Stimulated activated CD4-positive, alpha-beta T cell treated with anti-CD3 and anti-CD28 coated beads, Interleukin-1b, Interleukin-23, amount 100 ng/mL, for 1 hour (primary cell): Measurements from ENCODE around the gene ANXA1.

Experiments
- DNase-seq, 2 donors: peaks; one replicate each; pipeline ENCODE4 v3.0.0-alpha.2; 2020; ENCODE audit warnings: low read depth in 2 of 2

ANXA1 gene

DNA sequence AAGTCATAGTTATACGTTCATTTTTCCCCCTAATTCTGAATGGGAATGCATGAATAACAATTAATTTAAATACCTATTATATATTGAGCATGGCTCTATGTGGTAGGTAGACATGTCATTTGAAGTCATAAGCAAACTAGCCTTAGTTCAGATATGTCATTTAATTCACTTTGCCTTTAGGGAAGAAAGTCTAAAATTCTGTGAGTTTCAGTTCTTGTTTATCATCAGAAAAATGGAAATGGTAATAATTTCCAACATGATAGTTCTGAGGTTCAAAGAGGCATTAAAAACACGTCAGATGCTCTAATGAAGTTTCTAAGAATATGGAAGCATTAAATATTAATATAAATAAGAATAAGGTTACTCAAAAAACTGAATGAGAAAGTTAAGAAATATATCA, 13.1 kb upstream of the ANXA1 start:
- no peak for DNase-seq

DNA sequence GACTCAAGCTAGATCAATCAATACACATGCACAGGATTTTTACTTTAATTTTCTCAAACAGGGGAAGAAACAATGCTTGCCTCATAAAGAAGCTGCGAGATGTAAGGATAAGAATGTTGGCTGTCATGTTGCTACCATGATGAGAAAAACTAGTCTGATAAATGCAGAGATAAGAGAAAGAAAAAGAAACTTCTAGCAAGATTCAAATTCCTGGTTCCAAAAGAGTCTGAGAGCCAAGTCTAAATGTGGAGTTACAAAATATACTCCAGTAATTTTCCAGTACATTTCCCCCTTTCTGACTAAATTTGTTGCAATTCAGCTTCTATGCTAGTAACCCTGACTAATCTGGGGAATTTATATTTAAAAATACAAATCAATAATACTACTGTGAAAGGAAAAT, 10.4 kb upstream of the ANXA1 start:
- DNase-seq: no peak

DNA sequence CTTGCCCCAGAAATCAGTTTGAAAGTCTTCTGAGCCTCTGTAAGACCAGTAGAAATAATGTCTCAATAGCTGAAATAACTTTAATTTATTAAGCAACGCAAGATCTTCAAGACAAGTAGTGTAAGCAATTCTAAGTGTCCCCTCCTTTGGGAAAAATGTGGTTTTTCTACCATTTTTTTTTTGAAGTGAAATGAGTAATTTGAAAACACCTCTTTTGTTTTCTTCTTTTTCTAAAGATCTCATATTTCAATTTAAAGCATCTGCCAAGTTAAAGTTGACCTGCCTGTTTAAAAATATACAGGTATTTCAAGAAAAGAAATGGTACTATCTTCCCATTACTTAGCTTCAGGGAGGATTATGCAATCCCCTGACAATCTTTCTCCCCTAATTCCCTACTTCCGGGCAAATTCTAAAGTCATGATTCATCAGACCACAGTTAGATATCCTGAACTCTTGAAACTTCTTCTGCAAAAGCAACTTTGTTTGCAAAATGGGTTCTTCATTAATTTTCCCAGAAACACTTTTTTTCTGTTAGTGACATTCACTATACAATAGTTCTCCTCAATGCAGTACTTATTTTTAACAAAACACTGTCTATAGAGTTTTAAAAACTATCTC, 7.8 kb upstream of the ANXA1 start:
- no peak for DNase-seq

DNA sequence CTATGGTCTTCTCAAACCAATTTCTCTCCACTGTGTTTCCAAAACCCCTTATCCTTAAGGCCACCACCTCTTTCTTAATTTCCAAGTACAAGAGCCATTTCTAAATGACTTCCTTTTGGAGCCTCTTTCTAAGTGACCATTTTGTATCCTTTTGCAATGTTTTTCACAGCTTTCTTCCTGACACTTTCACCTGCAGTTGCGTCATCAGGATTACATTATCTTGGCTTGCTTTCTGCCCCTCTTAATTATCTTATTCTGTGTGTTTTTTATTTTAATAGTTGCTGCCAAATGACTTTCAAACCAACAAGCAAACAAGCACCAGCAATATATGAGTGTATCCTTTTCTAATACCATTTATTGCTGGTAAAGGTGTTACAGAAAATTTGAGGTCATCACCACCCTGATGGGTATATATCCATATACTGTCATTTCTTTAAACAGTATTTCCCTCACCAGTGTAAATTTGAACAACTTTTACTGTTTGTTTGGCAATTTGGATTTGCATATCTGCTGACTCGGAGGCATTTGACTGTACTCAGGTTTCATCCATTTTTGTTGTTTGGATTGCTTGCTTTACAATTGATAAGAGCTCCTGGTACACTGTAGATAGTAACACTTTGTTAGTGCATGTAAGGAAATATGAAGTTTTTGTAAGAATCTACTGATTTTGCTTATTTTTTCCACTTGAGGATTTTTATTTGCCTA, 5.4 kb upstream of the ANXA1 start:
- DNase-seq: no peak

DNA sequence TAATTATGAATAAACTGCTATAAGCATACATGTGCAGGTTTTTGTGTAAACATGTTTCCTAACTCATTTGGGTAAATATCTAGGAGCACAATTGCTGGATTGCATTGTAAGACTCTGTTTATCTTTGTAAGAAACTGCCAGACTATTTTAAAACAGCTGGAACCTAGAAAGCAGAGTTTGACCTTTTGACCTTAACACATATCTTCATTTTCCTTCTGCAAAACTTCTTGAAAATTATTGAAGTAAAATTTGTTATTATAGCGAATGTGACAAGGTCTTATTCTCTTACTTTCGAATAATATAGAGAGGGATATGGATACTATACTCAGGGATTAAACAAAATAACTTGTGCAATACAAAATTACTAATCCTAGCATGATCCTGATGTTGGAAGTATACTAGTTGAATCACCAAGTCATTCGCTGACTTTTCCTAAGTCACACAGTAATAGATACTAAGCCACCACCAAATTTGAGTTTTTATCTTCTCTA, 3.2 kb upstream of the ANXA1 start:
- DNase-seq: no peak

GRCh38 chr9:73149371-73150067, 2.1 kb upstream of the ANXA1 start:
- DNase-seq: no peak

- DNase-seq: no peak
These were observed 829 bp downstream of the ANXA1 start for GRCh38 chr9:73152543-73152844.

DNA sequence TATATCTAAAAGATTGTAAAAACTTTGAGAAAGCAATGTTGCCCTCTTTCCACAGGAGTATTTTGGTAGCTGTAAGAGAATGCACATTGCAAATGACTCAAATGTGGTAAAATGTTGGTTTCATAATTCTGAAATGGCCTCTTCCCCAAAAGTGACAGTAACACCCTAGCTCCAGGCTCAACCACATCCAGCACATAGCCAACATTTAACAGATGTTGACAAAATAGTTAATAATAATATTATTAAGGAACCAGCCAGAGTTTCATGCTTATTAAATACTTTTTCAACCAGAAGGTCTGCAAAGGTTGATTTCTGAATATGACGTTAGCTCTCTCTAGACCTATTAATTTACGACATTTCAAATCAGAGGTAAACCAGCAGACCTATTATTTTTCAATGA, 1.3 kb downstream of the ANXA1 start:
- DNase-seq: no peak

GRCh38 chr9:73153793-73154227, 2.1 kb downstream of the ANXA1 start:
- DNase-seq: no peak

- no peak for DNase-seq
These were observed 2.6 kb downstream of the ANXA1 start for GRCh38 chr9:73154271-73154670.

DNA sequence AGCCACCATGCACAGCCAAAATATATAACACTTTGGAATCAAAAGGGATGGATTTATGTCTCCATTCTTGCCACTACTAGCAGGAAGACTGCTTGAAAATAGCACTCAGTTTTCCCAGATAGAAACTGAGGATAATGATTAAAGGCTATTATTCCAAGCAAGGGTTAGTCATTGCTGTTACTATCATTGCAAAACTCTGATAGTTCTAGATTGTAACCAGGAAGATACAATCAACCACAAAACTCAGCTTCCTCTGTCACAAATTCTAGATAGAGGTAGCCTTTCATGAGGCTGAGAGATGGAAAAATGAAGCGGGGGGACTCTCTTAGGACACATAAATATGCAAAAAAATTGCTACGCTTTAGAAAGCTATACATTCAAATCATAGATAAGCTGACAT, 3.1 kb downstream of the ANXA1 start:
- DNase-seq: no peak

DNA sequence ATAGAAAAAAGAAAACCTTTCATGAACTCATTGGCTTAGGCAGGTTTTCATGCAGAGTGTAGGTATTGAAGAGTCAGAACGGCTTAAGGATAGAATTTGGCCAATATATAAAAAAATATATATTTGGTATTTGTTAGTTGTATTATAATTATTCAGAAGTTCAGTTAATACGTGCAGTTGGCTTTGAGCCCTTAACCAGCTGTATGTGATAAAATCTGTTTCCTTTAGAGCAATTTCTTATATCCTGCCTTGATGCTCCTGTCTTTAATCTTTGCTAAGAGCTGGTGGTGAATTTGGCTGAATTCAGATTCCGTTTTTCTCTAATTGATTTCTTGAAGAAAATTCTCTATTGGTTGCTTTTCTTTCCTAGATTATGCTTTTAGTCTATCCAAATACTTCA, 3.7 kb downstream of the ANXA1 start:
- no peak for DNase-seq

DNA sequence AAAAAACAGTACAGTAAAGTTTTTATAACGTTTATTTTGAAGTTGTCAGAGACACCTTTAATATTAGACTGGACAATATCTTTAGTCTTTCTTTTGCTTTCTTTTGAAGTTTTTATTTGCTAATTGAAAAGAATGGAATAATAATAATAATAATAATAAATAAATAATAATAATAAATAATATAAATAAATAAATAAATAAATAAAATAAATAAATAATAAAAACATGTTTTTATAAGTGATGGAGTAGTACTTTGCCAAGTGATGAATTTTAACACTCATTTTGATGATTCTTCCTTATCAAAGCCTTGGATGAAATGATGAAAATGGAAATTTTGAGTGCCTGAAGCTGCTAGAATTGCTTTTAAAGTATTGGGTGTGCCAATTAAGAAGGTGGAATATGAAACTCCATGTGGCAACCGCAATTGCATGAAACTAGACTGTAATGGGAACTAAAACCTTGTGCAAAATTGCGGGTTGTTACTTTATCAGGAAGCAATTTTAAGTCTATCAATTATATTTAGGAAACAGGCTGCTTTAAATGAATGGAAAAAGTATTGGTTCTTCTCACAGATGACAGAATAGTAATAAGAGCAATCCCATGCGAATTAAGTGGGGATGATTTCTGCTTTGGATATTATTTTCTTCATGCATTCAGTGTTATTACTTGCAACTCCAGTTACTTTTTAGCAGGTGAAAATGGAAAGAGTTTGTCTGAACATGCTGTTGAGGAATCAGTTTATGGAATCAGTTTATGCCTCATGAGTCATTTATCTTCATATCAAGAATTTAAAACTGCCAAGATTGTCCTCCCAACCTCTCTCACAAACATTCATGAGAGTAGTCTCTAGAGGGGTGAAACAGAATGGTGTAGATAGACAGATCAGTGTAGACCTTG, 4.6 kb downstream of the ANXA1 start:
- DNase-seq: no peak

GRCh38 chr9:73156865-73157187, 5.2 kb downstream of the ANXA1 start:
- DNase-seq: no peak

DNA sequence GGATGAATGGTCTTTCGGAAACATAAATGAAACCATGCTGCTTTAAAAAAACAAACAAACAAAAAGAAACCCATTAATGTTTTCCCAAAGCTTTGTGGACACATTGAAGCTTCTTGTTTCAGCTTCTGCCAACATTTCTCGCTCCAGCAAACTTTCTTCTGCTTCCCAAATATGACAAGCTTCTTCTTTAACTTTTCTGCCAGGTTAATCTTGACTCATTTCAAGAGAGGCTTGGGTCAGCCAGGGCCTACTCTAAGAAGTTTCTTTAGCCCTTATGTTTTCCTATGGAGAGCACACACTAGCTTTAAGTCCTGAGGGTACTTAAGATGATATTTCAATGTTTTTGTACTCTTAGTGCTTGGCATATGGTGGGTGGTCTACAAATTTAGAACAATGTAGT, 6.1 kb downstream of the ANXA1 start:
- no peak for DNase-seq

GRCh38 chr9:73158723-73159122, 7.1 kb downstream of the ANXA1 start:
- DNase-seq: no peak

DNA sequence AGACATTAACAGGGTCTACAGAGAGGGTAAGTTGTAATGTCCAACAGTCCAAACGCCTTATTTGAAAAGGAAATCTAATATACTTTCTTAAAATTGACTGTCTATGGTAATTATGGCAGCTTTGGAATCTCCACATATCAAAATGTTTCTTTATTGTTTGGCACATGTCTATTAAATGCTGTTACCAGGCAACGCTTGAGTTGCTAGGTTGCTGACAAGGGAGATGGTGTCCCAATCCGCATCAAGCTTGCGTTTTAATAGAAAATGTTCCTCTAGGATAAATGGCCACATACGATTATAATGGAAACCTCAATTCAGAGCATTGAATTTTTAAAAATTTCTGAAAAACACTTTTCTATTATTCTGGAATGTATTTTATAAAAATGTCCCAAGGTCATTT, 9.2 kb downstream of the ANXA1 start:
- no peak for DNase-seq

- DNase-seq: no peak
These were observed 11.5 kb downstream of the ANXA1 start for GRCh38 chr9:73162987-73163768.

DNA sequence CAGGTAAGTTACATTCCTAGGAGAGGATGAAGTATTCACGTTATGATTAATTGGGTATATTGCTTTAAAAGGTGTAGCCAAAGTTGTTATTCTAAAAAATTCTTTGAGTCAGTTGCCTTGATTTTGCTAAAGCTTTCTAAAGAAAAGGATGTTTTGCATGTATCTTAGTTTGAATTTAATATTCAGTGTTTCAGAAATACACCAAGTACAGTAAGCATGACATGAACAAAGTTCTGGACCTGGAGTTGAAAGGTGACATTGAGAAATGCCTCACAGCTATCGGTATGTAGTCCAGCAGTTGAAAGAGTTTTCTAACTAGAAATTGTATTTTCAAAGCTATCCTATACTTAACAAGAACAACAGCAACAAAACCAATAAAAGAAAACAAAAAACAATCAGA, 14.2 kb downstream of the ANXA1 start:
- no peak for DNase-seq

DNA sequence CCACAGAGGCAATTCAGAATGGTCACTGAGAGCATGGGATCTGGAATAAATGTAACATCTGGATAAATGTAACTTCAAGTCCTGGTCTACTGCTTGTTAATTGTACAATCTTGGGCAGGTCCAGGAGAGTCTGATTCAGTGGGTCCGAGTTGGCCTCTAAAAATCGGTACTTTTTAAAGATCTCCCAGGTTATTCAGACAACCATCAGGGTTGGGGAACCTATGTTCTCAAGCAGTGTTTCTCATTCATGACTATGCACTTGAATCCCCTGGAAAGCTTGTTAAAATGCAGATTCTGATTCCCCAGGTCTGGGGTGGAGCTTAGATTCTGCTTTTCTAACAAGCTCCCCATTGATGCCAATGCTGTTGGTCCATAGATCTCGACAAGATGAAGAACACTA, 14.8 kb downstream of the ANXA1 start:
- no peak for DNase-seq

DNA sequence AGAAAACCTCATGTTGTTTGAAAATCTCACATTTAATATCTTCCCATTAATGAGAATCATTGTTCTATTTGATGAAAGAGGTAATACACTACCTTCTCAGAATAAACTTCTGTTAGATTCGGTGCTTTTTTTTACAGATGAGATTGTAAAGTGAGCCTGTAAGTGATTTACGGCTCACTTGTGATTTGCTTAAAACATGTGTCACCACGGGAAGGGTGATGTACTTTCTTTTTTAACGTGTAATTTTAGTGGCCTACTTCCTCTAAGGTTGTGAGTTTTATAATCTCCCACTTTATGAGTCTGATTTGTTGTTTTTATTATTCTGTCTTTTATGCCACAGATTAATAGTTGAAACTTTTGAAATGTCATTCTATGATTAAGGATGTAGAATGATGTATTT, 15.9 kb downstream of the ANXA1 start:
- DNase-seq: no peak
